ENCODE results near the gene TRIM68. TPM values are rescaled to one million over a fixed set of nuclear protein-coding genes. Genes with fewer than 3 reads are reported as not detected.

Gene TRIM68
- total RNA-seq, result 6.8 and 9.1 TPM in 2 replicates

GRCh38 chr11:4607781-4608666 lies at the start of gene TRIM68:
Gene TRIM68 (minus strand): TSS chr11:4608231. CDS start chr11:4605504, 2,727 bp downstream.
- peak within 1 kb of the TSS; percentile 69 for H3K4me3 ChIP-seq (ENCODE audit: low read depth, low read length)
- peak; percentile 87 for DNase-seq (ENCODE audit: low read depth)
- H3K27me3 ChIP-seq (ENCODE audit: control insufficient read depth, insufficient read depth, low read length), result no peaks in the 10 kb centered on the region
- peak; percentile 58 for FAIRE-seq
- TF ChIP-seq, protein P1, sequence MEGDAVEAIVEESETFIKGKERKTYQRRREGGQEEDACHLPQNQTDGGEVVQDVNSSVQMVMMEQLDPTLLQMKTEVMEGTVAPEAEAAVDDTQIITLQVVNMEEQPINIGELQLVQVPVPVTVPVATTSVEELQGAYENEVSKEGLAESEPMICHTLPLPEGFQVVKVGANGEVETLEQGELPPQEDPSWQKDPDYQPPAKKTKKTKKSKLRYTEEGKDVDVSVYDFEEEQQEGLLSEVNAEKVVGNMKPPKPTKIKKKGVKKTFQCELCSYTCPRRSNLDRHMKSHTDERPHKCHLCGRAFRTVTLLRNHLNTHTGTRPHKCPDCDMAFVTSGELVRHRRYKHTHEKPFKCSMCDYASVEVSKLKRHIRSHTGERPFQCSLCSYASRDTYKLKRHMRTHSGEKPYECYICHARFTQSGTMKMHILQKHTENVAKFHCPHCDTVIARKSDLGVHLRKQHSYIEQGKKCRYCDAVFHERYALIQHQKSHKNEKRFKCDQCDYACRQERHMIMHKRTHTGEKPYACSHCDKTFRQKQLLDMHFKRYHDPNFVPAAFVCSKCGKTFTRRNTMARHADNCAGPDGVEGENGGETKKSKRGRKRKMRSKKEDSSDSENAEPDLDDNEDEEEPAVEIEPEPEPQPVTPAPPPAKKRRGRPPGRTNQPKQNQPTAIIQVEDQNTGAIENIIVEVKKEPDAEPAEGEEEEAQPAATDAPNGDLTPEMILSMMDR (IDR thresholded peaks at IDR 0.05; ENCODE audit: insufficient read depth, low read length, severe bottlenecking), result no peak
- H3K36me3 ChIP-seq (ENCODE audit: control insufficient read depth, insufficient read depth, low read length), result peaks cover 3% of the 10 kb centered on the region

DNA sequence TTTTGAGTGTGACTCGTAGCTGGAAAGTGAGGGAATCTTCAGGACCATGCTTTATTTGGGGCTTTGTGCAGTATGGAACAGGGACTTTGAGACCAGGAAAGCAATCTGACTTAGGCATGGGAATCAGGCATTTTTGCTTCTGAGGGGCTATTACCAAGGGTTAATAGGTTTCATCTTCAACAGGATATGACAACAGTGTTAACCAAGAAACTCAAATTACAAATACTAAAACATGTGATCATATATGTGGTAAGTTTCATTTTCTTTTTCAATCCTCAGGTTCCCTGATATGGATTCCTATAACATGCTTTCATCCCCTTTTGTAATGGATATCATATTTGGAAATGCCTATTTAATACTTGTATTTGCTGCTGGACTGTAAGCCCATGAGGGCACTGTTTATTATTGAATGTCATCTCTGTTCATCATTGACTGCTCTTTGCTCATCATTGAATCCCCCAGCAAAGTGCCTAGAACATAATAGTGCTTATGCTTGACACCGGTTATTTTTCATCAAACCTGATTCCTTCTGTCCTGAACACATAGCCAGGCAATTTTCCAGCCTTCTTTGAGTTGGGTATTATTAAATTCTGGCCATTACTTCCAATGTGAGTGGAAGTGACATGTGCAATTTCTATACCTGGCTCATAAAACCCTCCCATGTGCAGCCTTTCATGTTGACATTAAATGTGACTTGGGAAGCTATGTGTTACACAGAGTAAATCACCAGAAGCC lies 46.8 kb upstream of the TRIM68 start:
- DNase-seq (ENCODE audit: low read depth) (no peak), FAIRE-seq (no peak)
- Histone ChIP-seq H3K27me3 (ENCODE audit: control insufficient read depth, insufficient read depth, low read length) (no peaks in the 10 kb centered on the region), H3K36me3 (ENCODE audit: control insufficient read depth, insufficient read depth, low read length) (no peaks in the 10 kb centered on the region), H3K4me3 (ENCODE audit: low read depth, low read length) (no peak overlapping the region)
- TF ChIP-seq, protein P1 (IDR thresholded peaks at IDR 0.05; ENCODE audit: insufficient read depth, low read length, severe bottlenecking), result no peak

GRCh38 chr11:4647766-4648165 lies 39.7 kb upstream of the TRIM68 start:
- Histone ChIP-seq H3K4me3 (ENCODE audit: low read depth, low read length) (no peak overlapping the region), H3K27me3 (ENCODE audit: control insufficient read depth, insufficient read depth, low read length) (no peaks in the 10 kb centered on the region), H3K36me3 (ENCODE audit: control insufficient read depth, insufficient read depth, low read length) (no peaks in the 10 kb centered on the region)
- DNase-seq (ENCODE audit: low read depth) (no peak), FAIRE-seq (no peak)
- TF ChIP-seq, protein P1 (IDR thresholded peaks at IDR 0.05; ENCODE audit: insufficient read depth, low read length, severe bottlenecking), result no peak

GRCh38 chr11:4645974-4646373 lies 37.9 kb upstream of the TRIM68 start:
- H3K36me3 ChIP-seq (ENCODE audit: control insufficient read depth, insufficient read depth, low read length), result no peaks in the 10 kb centered on the region
- TF ChIP-seq, protein P1 (IDR thresholded peaks at IDR 0.05; ENCODE audit: insufficient read depth, low read length, severe bottlenecking), result no peak
- FAIRE-seq (no peak), DNase-seq (ENCODE audit: low read depth) (no peak)
- no peak overlapping the region for H3K4me3 ChIP-seq (ENCODE audit: low read depth, low read length)
- H3K27me3 ChIP-seq (ENCODE audit: control insufficient read depth, insufficient read depth, low read length), result no peaks in the 10 kb centered on the region

GRCh38 chr11:4644233-4644632 lies 36.2 kb upstream of the TRIM68 start:
- no peak overlapping the region for H3K4me3 ChIP-seq (ENCODE audit: low read depth, low read length)
- H3K36me3 ChIP-seq (ENCODE audit: control insufficient read depth, insufficient read depth, low read length), result no peaks in the 10 kb centered on the region
- TF ChIP-seq, protein P1 (IDR thresholded peaks at IDR 0.05; ENCODE audit: insufficient read depth, low read length, severe bottlenecking), result no peak
- DNase-seq (ENCODE audit: low read depth), result no peak
- H3K27me3 ChIP-seq (ENCODE audit: control insufficient read depth, insufficient read depth, low read length), result no peaks in the 10 kb centered on the region
- no peak for FAIRE-seq

All from bronchial epithelial cell (primary cell).